Cortex of kidney (tissue), 1 donor: Measurements from ENCODE around the gene OPTN.
"Not testable (repeated sequence)": the region's sequence is repeated elsewhere in the genome, so short reads cannot be mapped to it uniquely, and the experiment has no call there.

Experiments used
- DNase-seq: peaks from one replicate; lab custom pipeline; 2025; lab: John Stamatoyannopoulos, UW

Gene OPTN

DNA sequence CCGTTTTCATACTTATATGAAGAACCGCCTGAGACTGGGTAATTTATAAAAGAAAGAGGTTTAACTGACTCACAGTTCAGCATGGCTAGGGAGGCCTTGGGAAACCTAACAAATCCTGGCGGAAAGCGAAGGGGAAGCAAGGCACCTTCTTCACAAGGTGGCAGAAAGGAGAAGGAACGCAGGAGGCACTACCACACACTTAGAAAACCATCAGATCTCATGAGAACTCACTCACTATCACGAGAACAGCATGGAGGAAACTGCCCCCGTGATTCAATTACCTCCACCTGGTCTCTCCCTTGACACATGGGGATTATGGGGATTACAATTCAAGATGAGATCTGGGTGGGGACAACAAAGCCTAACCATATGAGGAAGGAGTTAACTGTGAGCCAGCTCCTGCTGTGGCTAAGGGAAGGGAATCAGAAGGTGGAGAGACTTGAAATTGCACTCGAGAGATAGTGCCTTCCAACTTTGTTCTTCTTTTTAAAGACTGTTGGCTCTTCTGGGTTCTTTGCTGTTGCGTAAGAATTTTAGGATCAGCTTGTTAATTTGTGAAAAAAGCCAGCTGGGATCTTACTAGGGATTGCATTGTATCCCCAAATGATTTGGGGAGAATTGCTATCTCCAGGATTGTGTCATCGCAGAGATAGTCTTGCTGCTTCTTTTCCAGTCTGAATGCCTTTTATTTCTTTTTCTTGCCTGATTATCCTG lies 21.0 kb downstream of the OPTN start:
- no peak for DNase-seq

DNA sequence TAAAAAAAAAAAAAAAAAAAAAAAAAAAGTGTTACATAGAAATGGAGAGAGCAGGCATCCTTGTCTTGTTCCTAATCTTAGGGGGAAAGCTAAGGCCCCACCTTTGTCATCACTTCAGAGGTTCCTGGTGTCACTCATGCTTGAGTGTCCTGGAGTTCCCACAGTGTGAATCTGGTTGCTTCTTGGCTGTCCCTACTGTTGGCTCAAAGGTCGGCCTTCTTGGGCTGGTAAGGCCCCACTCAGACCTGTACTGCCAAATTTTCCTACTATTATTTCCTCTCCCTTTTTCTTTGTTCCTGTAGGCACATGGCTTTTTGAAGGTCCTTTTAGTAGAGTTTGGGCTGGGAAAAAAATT lies 21.5 kb downstream of the OPTN start:
- DNase-seq, result no peak

- no peak for DNase-seq
These were observed 36.7 kb downstream of the OPTN start for GRCh38 chr10:13136651-13137050.

DNA sequence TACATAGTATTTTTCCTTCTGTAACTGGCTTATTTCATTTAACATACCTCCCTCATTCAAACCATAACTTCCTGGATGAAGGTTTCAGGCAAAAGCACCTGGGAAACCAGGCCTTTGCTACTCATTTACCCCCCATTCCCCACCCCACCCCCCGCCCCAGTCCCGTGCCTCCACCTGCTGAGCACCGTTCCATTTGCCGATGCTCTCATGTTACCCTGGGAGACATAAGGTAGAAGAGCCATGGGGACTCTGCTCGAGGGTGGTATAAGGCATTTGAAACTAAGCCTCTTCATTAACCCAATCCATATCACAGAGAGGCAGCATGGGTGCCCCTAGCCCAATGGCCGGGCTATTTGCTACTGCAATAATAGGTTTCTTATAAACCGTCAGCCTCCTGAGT lies 39.2 kb downstream of the OPTN start:
- DNase-seq, result no peak

DNA sequence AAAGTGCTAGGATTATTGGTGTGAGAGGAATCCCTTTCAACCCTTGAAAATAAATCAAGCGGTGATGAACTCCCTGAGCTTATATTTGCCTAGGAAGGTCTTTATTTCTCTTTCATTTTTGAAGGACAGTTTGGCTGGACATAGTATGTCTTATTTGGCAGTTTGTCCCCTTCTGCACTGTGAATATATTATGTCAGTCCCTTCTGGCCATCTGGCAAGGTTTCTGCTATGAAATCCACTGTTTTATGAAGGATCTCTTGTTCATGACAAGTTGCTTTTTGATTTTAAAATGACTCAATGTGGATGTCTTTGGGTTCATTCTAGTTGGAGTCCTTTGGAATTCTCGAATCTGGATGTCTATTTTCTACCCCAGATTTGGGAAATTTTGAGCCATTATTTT lies 39.7 kb downstream of the OPTN start:
- no peak for DNase-seq

- no peak for DNase-seq
These were observed 40.7 kb downstream of the OPTN start for GRCh38 chr10:13140627-13141190.

DNA sequence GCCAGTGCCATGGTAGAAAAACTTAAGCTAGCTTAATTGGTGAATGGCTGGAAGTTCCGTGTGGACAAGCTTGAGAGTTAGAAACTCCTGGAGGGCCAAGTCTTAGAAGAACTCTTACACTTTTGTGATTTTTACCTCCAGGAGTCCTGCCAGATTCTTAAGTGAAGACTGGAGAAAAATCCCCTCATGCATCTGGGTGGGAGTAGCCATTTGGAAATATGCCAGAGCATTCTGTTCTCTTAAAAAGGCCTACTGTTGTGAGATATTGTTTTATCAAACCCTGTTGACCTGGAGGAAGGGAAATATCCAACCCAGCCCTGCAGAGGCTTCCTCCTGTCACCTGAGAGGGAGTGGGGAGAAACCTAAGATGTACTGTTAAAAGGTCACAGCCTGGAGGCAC lies 43.8 kb downstream of the OPTN start:
- no peak for DNase-seq

GRCh38 chr10:13144814-13145213 lies 44.9 kb downstream of the OPTN start:
- no peak for DNase-seq

DNA sequence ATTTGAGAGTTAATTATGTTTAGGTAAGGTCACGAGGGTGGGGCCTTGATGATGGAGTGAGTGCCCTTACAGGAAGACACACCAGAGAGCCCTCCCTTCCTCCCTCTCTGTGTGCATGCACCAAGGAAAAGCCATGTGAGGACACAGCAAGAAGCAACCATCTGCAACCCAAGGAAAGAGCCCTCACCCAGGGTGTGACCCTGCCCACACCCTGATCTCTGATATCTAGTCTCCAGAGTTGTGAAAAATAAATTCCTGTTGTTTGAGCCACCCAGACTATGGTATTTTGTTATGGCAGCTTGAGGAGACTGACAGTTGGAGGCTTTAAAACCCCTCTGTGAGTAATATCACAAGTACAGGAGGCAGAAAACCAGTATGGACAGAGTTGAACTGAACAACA lies 46.4 kb downstream of the OPTN start:
- no peak for DNase-seq

GRCh38 chr10:13147161-13147560 lies 47.2 kb downstream of the OPTN start:
- DNase-seq, result no peak

GRCh38 chr10:13152296-13152695 lies 52.3 kb downstream of the OPTN start:
- no peak for DNase-seq

DNA sequence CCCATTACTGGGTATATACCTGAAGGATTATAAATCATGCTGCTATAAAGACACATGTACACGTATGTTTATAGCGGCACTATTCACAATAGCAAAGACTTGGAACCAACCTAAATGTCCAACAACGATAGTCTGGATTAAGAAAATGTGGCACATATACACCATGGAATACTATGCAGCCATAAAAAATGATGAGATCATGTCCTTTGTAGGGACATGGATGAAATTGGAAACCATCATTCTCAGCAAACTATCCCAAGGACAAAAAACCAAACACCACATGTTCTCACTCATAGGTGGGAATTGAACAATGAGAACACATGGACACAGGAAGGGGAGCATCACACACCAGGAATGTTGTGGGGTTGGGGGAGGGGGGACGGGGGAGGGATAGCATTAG lies 55.9 kb downstream of the OPTN start:
- not testable (repeated sequence) for DNase-seq

DNA sequence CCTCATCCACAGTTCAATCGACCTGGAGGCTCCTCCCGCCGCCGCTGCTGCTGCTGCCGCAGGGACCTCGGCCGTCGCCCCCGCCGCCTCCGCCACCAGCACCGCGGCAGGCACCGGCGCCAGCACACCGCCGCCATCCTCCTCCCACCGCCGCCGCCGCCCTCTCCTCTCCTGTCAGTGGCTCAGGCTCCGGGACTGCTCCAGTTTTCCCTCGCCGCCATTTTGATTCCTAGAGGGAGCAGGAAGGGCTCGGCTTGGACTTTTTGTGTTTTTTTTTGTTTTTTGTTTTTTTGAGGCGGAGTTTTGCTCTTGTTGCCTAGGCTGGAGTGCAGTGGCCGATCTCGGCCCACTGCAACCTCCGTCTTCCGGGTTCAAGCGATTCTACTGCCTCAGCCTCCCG lies 58.4 kb downstream of the OPTN start:
- no peak for DNase-seq

- DNase-seq, result peak; percentile 54
These were observed 61.2 kb downstream of the OPTN start, which contains the start of gene MCM10 for GRCh38 chr10:13160934-13161856. TSS of gene MCM10 (plus strand) at chr10:13161558. CDS start at chr10:13164203, 2,645 bp downstream.

DNA sequence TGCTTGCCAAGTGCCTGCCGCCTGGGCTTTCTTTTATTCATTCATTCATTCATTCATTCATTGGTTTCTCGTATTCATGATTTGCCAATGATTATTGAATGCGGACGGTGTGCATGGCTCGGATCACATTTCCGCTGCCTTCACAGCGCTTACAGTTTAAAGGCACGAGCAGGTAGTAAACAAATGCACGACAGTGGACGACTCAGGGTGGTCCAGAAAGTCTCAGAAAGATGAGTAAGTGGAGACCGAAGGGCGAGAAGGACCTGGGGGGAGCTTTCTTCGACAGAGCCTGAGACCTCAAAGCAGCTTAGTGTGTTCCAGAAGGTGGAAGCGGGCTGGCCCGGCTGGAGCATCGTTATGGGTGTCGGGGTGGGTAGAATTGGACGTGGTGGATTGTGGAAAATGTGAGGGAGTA lies 61.9 kb downstream of the OPTN start:
- DNase-seq, result no peak

GRCh38 chr10:13163859-13164258 lies 63.9 kb downstream of the OPTN start:
- DNase-seq, result no peak

GRCh38 chr10:13165177-13165576 lies 65.2 kb downstream of the OPTN start:
- DNase-seq, result no peak

DNA sequence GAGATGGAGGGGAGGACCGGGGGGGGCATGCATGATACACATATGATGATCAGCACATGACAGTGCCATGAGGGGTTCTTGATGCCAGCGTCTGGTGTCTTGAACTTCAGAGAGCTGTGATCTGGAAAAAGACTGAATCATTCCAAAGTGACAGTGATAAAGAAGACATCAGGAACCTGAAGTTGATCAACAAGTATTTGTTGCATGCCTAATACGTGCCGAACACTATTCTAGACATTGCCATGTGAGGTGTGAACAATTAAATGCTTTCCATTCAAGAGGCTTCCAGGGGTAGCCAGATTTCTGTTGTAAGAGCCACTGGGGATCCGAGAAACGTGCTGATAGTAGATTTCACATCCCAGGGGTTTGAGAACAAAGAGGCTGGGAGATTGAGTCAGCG lies 67.6 kb downstream of the OPTN start:
- no peak for DNase-seq

GRCh38 chr10:13168781-13169180 lies 68.8 kb downstream of the OPTN start:
- no peak for DNase-seq

GRCh38 chr10:13173616-13174015 lies 73.7 kb downstream of the OPTN start:
- no peak for DNase-seq

DNA sequence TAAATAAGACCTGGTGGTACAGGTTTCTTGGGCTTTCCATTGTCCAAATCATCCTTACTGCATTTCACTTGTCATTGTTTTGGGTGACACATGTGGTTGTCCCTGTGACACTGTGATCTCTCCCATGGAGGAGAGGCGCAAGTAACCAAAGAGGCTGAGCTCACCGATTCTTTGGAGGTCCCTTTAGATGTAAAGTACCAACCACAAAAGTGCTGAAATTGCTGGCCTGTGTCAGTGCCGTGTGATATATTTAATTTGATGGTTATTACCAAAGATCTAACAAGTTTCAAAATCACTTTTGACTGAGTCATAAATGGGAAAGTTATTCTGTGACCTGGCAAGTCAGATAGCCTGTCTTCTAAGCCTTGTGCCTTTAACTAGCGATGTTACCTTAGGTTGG lies 80.8 kb downstream of the OPTN start:
- DNase-seq, result no peak

DNA sequence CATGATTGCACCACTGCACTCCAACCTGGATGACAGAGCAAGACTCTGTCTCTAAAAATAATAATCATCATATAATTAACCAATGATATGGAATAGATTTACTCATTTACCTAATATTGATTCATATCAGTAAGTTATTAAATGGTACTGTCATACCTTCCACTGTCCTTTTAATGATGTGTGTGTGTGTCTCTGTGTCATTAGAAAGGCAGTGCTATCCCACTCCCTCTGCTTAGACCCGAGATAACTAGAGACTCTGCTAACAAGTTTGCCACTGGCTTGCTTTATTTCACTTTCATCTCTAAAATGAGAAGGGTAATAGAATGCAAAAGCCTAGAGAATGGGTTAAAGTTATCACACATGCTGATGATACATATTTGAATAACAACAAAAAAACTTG lies 82.5 kb downstream of the OPTN start:
- no peak for DNase-seq

DNA sequence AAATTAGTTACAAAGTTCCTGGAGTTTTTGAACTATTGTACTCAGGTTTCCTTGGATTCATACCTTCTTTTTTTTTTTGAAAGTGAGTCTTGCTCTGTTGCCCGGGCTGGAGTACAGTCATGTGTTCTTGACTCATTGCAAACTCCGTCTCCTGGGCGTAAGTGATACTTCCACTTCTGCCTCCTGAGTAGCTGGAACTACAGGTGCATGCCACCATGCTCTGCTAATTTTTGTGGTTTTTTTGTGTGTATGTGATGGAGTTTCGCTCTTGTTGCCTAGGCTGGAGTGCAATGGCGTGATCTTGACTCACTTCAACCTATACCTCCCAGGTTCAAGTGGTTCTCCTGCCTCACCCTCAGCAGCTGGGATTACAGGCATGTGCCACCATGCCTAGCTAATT lies 83.7 kb downstream of the OPTN start:
- no peak for DNase-seq
